PFSK-1 (cell line): ENCODE results near the gene RFX3.

Experiments used
- FOXP2 ChIP-seq: optimal IDR thresholded peaks from 2 replicates; pipeline ENCODE3; 2011; ENCODE audit warnings: borderline replicate concordance, control low read depth, inconsistent platforms; ENCODE audit not compliant: insufficient read depth; ENCODE audit errors: extremely low read length, extremely low read depth
- POLR2AphosphoS5 ChIP-seq: IDR thresholded peaks from 2 replicates; pipeline ENCODE4 v1.6.1; 2012; ENCODE audit warnings: low read depth, mild to moderate bottlenecking, control low read depth, low read length, moderate library complexity
- REST ChIP-seq, 2 experiments: IDR thresholded peaks; 2 replicates each; pipeline versions ENCODE4 v1.6.1 to v1.8.0; 2011 to 2012; ENCODE audit warnings: low read depth in 2 of 2, low read length in 2 of 2, control low read depth in 1 of 2, inconsistent platforms in 1 of 2, mild to moderate bottlenecking in 1 of 2, moderate library complexity in 1 of 2; ENCODE audit not compliant: insufficient read depth in 1 of 2
- SIN3A ChIP-seq: IDR thresholded peaks from 2 replicates; pipeline ENCODE4 v1.6.1; 2012; ENCODE audit warnings: mild to moderate bottlenecking, low read length, moderate library complexity, borderline replicate concordance; ENCODE audit not compliant: insufficient read depth
- TAF1 ChIP-seq: IDR thresholded peaks from 2 replicates; pipeline ENCODE4 v1.6.1; 2012; ENCODE audit warnings: low read length, control low read depth, borderline replicate concordance; ENCODE audit not compliant: insufficient read depth

Gene RFX3

DNA sequence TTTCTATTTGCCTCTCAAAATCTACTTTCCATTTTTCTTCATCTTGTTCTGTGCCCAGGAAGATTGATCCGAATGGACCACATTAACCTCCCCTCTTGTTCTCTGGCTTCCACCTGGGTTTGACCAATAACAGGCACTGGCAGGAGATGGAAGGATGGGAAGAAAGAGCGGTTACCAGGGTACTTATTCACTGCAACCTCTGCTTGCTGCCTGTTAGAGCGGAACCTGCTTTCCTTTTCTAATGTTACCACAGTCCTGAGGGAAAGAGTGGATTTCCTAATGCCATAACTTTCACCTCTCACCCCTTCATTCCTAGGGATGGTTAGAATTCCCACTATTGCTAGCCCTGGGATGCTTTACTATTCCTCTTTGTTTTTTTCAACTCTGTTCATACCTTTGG, 262.1 kb downstream of the RFX3 start:
- TF ChIP-seq POLR2AphosphoS5, result no peak
- no peak for TF ChIP-seq FOXP2
- no peak for TF ChIP-seq SIN3A
- no peak for TF ChIP-seq TAF1
- TF ChIP-seq REST (IDR thresholded peaks at IDR 0.05; ENCODE audit: insufficient read depth in 1 of 2, low read depth in 2 of 2, low read length in 2 of 2), result no peak

- TF ChIP-seq FOXP2 (no peak), POLR2AphosphoS5 (no peak), REST (IDR thresholded peaks at IDR 0.05; ENCODE audit: insufficient read depth in 1 of 2, low read depth in 2 of 2, low read length in 2 of 2) (no peak), SIN3A (no peak), TAF1 (no peak)
Measured at GRCh38 chr9:3262826-3263529, 262.8 kb downstream of the RFX3 start.

- TF ChIP-seq POLR2AphosphoS5, result no peak
Measured at GRCh38 chr9:3261484-3261883, 264.3 kb downstream of the RFX3 start.

DNA sequence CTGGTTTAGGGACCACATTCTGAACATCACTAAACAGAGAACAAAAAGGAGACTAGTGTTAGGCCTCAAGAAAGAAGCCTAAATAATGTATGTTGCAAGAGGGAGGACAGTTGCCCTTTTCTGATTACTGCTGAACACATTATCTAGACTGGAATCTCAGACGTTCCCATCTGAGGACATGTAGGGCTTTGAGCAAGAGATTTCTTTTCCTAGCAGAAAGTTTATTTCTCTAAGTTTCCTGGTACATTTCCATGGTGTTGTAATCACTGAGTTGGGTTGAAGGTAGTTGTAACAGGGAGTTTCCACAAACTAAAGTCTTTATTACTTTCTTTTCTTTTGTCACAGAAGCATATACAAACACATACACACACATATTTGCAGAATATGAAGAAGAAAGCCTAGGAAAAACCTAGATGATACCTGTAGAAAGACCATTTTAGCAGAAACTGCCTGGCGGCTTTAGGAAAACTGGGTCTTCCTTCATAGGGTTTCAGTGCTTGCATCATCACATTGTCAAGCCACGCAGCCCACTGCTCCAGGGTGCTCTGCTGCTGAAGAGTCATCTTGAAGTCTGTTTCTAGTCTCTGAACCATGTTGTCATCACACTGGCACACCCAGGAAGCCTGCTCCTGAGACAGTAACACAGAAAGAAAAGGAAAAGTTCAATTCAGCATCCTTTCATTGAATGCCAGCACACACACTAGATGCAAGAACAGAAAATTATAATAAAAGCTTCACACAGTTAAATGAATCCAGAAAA, 269.1 kb downstream of the RFX3 start:
- TF ChIP-seq REST (IDR thresholded peaks at IDR 0.05; ENCODE audit: insufficient read depth in 1 of 2, low read depth in 2 of 2, low read length in 2 of 2) (no peak), SIN3A (no peak), POLR2AphosphoS5 (no peak), FOXP2 (no peak), TAF1 (no peak)

DNA sequence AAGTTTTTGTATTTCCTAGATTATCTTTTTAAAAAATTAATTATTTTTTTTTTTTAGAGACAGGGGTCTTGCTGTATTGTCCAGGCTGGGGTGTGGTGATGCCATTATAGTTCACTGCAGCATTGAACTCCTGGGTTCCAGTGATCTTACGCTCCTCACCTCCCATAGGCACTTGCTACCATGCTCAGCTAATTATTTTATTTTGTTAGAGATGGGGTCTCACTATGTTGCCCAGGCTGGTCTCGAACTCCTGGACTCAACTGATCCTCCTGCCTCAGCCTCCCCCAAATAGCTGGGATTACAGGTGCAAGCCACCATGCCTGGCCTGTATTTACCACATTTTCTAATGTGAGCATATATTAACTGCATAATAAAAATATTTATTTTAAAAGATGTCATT, 274.5 kb downstream of the RFX3 start:
- TF ChIP-seq REST (IDR thresholded peaks at IDR 0.05; ENCODE audit: insufficient read depth in 1 of 2, low read depth in 2 of 2, low read length in 2 of 2), result no peak
- TF ChIP-seq SIN3A, result no peak
- TF ChIP-seq POLR2AphosphoS5, result no peak
- no peak for TF ChIP-seq TAF1
- TF ChIP-seq FOXP2, result no peak
